Measurements from ENCODE around the gene PLEKHO1. TPM values are rescaled to one million over a fixed set of nuclear protein-coding genes. Genes with fewer than 3 reads are reported as not detected.
"Not testable (repeated sequence)": the region's sequence is repeated elsewhere in the genome, so short reads cannot be mapped to it uniquely, and the experiment has no call there.

The PLEKHO1 gene
- total RNA-seq, 1 experiment from 2014 or later: 27.0 TPM

GRCh38 chr1:150185481-150185880 is 35.8 kb downstream of the PLEKHO1 start:
- ATAC-seq: no peak
- ChIA-PET CTCF (interaction anchor here (3.2 kb wide), 1 partner anchor 16 kb away, joined by 21 read pairs; no protein-coding TSS in a partner anchor), POLR2A (interaction anchor here (1.1 kb wide), 1 partner anchor 298 kb away, joined by 3 read pairs; a partner anchor contains a TSS)
- no peak for DNase-seq (ENCODE audit: low spot score)
- no peaks in the 10 kb centered on the region for H3K9me3 Mint-ChIP-seq
- peaks cover 2% of the 10 kb centered on the region; the same call in 1 of the 2 replicates for H3K4me1 Mint-ChIP-seq
- H3K4me3 Mint-ChIP-seq: no peak overlapping the region
- no peak overlapping the region for H3K27ac Mint-ChIP-seq
- no peaks in the 10 kb centered on the region for H3K36me3 Mint-ChIP-seq
- H3K27me3 Mint-ChIP-seq (ENCODE audit: low read depth): no peaks in the 10 kb centered on the region
- TF ChIP-seq PRRX2 (CRISPR knock-in tag; IDR thresholded peaks at IDR 0.05): no peak
- TF ChIP-seq IRF2 (CRISPR knock-in tag; IDR thresholded peaks at IDR 0.05; ENCODE audit: borderline replicate concordance, low read depth): no peak
- no peak for TF ChIP-seq SMAD3 (CRISPR knock-in tag; IDR thresholded peaks at IDR 0.05; ENCODE audit: borderline replicate concordance)
- TF ChIP-seq MAX (CRISPR knock-in tag; IDR thresholded peaks at IDR 0.05): no peak
- TF ChIP-seq STAT6 (CRISPR knock-in tag; conservative IDR thresholded peaks at IDR 0.05; ENCODE audit: low read depth): no peak
- TF ChIP-seq ZNF219 (CRISPR knock-in tag; IDR thresholded peaks at IDR 0.05; ENCODE audit: borderline replicate concordance): no peak
- no peak for TF ChIP-seq SMAD4 (CRISPR knock-in tag; IDR thresholded peaks at IDR 0.05)
- TF ChIP-seq ZMAT4 (CRISPR knock-in tag; IDR thresholded peaks at IDR 0.05): no peak
- TF ChIP-seq HMGA2 (CRISPR knock-in tag; IDR thresholded peaks at IDR 0.05): no peak
- no peak for TF ChIP-seq HMGXB4 (CRISPR knock-in tag; IDR thresholded peaks at IDR 0.05)
- TF ChIP-seq NFYB (CRISPR knock-in tag; conservative IDR thresholded peaks at IDR 0.05; ENCODE audit: low read depth): no peak
- TF ChIP-seq MYBL2 (CRISPR knock-in tag; IDR thresholded peaks at IDR 0.05): no peak
- TF ChIP-seq ZNF138 (CRISPR knock-in tag; conservative IDR thresholded peaks at IDR 0.05): no peak
- TF ChIP-seq ZNF532 (CRISPR knock-in tag; IDR thresholded peaks at IDR 0.05; ENCODE audit: borderline replicate concordance): no peak
- no peak for TF ChIP-seq USF1 (CRISPR knock-in tag; IDR thresholded peaks at IDR 0.05)

GRCh38 chr1:150186438-150186788 is 36.7 kb downstream of the PLEKHO1 start:
- ChIA-PET POLR2A (interaction anchor here (1.1 kb wide), 2 partner anchors 258 to 299 kb away, joined by 3 read pairs; a partner anchor contains a TSS), CTCF (interaction anchor here (0.6 to 3.2 kb wide), 11 partner anchors 16 to 757 kb away, joined by 3 to 22 read pairs (median 7); partner anchors contain the start of gene OTUD7B)
- not testable (repeated sequence) for ATAC-seq; H3K4me3 Mint-ChIP-seq; H3K27ac Mint-ChIP-seq; DNase-seq (ENCODE audit: low spot score); H3K36me3 Mint-ChIP-seq; H3K4me1 Mint-ChIP-seq; H3K9me3 Mint-ChIP-seq; H3K27me3 Mint-ChIP-seq (ENCODE audit: low read depth)
